Endodermal cell (in vitro differentiated cells): Measurements from ENCODE around the gene GNB1L. TPM values are rescaled to one million over a fixed set of nuclear protein-coding genes. Genes with fewer than 3 reads are reported as not detected.

ENCODE experiments used
- DNase-seq: peaks from one replicate; pipeline ENCODE4 v3.0.0-alpha.2; 2017
- H3K27ac ChIP-seq: 2 replicates; pipeline ENCODE4 v1.5.1; 2013; ENCODE audit warnings: mild to moderate bottlenecking, low read depth, low read length, moderate library complexity
- H3K27me3 ChIP-seq: 2 replicates; pipeline ENCODE4 v1.6.1; 2013; ENCODE audit warnings: mild to moderate bottlenecking, low read length, moderate library complexity; ENCODE audit not compliant: insufficient read depth, control insufficient read depth, poor library complexity, severe bottlenecking
- H3K36me3 ChIP-seq: 2 replicates; pipeline ENCODE4 v1.7.0; 2013; ENCODE audit warnings: mild to moderate bottlenecking, low read length, moderate library complexity; ENCODE audit not compliant: control insufficient read depth, insufficient read depth
- H3K4me1 ChIP-seq: one replicate; pipeline ENCODE4 v1.7.0; 2013; ENCODE audit warnings: low read length; ENCODE audit not compliant: control insufficient read depth, insufficient read depth
- H3K4me3 ChIP-seq: 2 replicates; pipeline ENCODE4 v1.5.1; 2013; ENCODE audit warnings: mild to moderate bottlenecking, low read length, moderate library complexity
- H3K9ac ChIP-seq: 2 replicates; pipeline ENCODE4 v1.6.1; 2013; ENCODE audit warnings: mild to moderate bottlenecking, low read length, moderate library complexity; ENCODE audit not compliant: poor library complexity, severe bottlenecking; ENCODE audit errors: extremely low read depth
- H3K9me3 ChIP-seq: 2 replicates; pipeline ENCODE4 v1.6.1; 2013; ENCODE audit warnings: mild to moderate bottlenecking, low read length, moderate library complexity; ENCODE audit not compliant: control insufficient read depth
- H3K27ac Mint-ChIP-seq: 2 replicates; pipeline ENCODE4 v1.8.0; 2020; ENCODE audit warnings: mixed read lengths
- H3K27me3 Mint-ChIP-seq: 2 replicates; pipeline ENCODE4 v1.8.0; 2021; ENCODE audit warnings: mild to moderate bottlenecking, mixed read lengths; ENCODE audit not compliant: insufficient read depth
- H3K36me3 Mint-ChIP-seq: 2 replicates; pipeline ENCODE4 v1.8.0; 2020; ENCODE audit warnings: low read depth, mixed read lengths
- H3K4me1 Mint-ChIP-seq: 2 replicates; pipeline ENCODE4 v1.8.0; 2020; ENCODE audit warnings: mixed read lengths
- H3K4me3 Mint-ChIP-seq: 2 replicates; pipeline ENCODE4 v1.8.0; 2020; ENCODE audit warnings: mild to moderate bottlenecking, moderate library complexity, mixed read lengths
- H3K9me3 Mint-ChIP-seq: 2 replicates; pipeline ENCODE4 v1.8.0; 2020; ENCODE audit warnings: mild to moderate bottlenecking, mixed read lengths
- CTCF ChIP-seq: fragments of 200-600 bp; sonication (generic); conservative IDR thresholded peaks from 2 replicates; pipeline ENCODE4 v1.5.0; 2021; ENCODE audit warnings: antibody characterized with exemption, mild to moderate bottlenecking
- WGBS, 2 experiments: methylation state at CpG; one replicate each; pipeline versions ENCODE4 v1.1.5 to v1.1.7; 2013; ENCODE audit warnings: missing lambda C conversion rate in 2 of 2, mixed read lengths in 1 of 2; ENCODE audit not compliant: insufficient coverage in 1 of 2, insufficient read length in 1 of 2; 5-methylcytosine and 5-hydroxymethylcytosine counted together
- total RNA-seq, 2 donors: library from RNA; stranded (reverse); fragmentation: NEBNext Ultra II Directional in 1 of 2; extraction: Animal tissue kit (Norgen Biotek cat#: 25700) in 1 of 2; gene quantifications; 2 replicates in 1 of 2; 3 replicates in 1 of 2; pipeline ENCODE4 v1.2.1, GENCODE V29; 2021

Gene GNB1L
- total RNA-seq, 2 donors from 2014 or later: 9.5 to 12.2 TPM

DNA sequence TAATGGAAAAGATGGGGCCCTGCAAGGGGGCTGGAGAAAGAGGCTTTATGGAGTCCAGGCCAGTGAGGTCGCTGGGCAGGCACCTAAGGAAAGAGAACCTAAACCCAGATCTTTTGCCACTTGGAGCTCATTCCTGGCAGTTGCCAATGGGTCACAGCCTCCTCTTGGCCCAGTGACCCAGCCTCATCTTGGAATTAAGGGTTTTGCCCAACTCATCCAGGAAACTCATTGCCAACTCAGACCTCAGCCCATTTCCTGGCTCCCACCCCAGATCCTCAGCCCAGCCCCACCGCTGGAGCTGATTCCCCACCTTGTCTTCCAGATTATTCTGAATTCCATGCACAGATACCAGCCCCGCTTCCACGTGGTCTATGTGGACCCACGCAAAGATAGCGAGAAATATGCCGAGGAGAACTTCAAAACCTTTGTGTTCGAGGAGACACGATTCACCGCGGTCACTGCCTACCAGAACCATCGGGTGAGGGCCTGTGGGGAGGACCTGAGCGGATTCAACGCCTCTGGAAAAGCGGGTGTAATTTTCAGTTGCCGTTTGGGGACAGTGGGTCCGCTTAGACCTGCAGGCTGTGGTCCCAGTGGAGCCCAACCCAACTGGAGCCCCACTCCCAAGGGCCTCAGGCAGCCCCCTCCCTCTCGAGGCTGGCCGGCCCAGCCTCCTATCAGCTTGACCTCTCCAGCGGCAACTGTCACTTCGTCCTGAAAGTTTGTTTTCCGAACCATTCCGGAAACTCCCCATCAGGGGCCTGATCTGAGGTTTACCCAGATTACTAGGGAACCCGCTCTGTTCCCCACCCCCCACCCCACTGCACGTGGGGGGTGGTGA lies 89.8 kb downstream of the GNB1L start:
- DNase-seq: no peak
- H3K27ac Mint-ChIP-seq: no peak overlapping the region
- H3K4me3 Mint-ChIP-seq: peak overlapping the region; percentile 41

DNA sequence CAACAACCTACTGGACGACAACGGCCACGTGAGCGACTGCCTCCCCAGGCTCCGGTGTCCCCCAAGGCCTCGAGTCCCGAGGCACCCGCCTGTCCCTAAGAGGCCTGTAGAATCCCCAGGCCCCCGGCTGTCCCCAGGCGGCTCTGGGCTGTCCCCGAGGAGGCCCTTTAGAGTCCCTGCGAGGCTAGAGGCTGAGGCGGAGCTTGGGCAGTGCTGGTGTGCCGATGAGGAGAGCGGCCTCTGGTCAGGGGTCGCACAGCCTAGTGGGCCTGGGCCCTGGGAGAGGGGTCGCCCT lies 90.4 kb downstream of the GNB1L start:
- Histone ChIP-seq H3K27me3 (peaks cover 95% of the 10 kb centered on the region), H3K4me1 (no peaks in the 10 kb centered on the region), H3K27ac (no peak overlapping the region), H3K9me3 (no peaks in the 10 kb centered on the region), H3K36me3 (no peaks in the 10 kb centered on the region), H3K9ac (no peak overlapping the region), H3K4me3 (no peak overlapping the region)
- no peak for DNase-seq
- Mint-ChIP-seq H3K27me3 (peaks cover 85% of the 10 kb centered on the region), H3K27ac (no peak overlapping the region), H3K9me3 (no peaks in the 10 kb centered on the region), H3K36me3 (no peaks in the 10 kb centered on the region), H3K4me3 (no peak overlapping the region), H3K4me1 (peaks cover 11% of the 10 kb centered on the region)
- no peak for TF ChIP-seq CTCF
- 50 to 62% methylated on average over 15 to 17 of the region's 17 CpGs for WGBS, 2 experiments

More for the DNA sequence above, 89.8 kb downstream of the GNB1L start:
- Histone ChIP-seq H3K4me3 (no peak overlapping the region), H3K27me3 (peaks cover 95% of the 10 kb centered on the region), H3K9me3 (no peaks in the 10 kb centered on the region), H3K4me1 (no peaks in the 10 kb centered on the region), H3K27ac (no peak overlapping the region), H3K9ac (no peak overlapping the region), H3K36me3 (no peaks in the 10 kb centered on the region)
- 34 to 35% methylated on average over 12 to 25 of the region's 25 CpGs for WGBS, 2 experiments
- Mint-ChIP-seq H3K36me3 (no peaks in the 10 kb centered on the region), H3K27me3 (peaks cover 85% of the 10 kb centered on the region), H3K4me1 (peaks cover 6% of the 10 kb centered on the region), H3K9me3 (no peaks in the 10 kb centered on the region)
- no peak for TF ChIP-seq CTCF

- H3K9me3 ChIP-seq: no peaks in the 10 kb centered on the region
- H3K27ac ChIP-seq: no peak overlapping the region
- no peaks in the 10 kb centered on the region for H3K36me3 Mint-ChIP-seq
- H3K4me3 Mint-ChIP-seq: no peak overlapping the region
- H3K27me3 Mint-ChIP-seq: peaks cover 85% of the 10 kb centered on the region
- TF ChIP-seq CTCF: no peak
- no peak overlapping the region for H3K4me3 ChIP-seq
- no peaks in the 10 kb centered on the region for H3K9me3 Mint-ChIP-seq
- H3K9ac ChIP-seq: no peak overlapping the region
- H3K27me3 ChIP-seq: peaks cover 95% of the 10 kb centered on the region
- no peaks in the 10 kb centered on the region for H3K4me1 ChIP-seq
- no peaks in the 10 kb centered on the region for H3K36me3 ChIP-seq
- no peak overlapping the region for H3K27ac Mint-ChIP-seq
- no peak for DNase-seq
- H3K4me1 Mint-ChIP-seq: peaks cover 11% of the 10 kb centered on the region
- WGBS, 2 experiments: 60 to 67% methylated on average over 27 to 39 of the region's 39 CpGs
Observed at GRCh38 chr22:19763458-19764298, 91.0 kb downstream of the GNB1L start.
